ENCODE measurements around the gene STRADB.

The STRADB gene

GRCh38 chr2:201523506-201523905 is 72.0 kb downstream of the STRADB start:
- intact Hi-C loops (cut with DNase I) = no loop called here
- DNase-seq = no peak

All from posterior cingulate gyrus (tissue), 11 donors.